Esophagus squamous epithelium (tissue), 4 donors: ENCODE data around the gene GEN1.

ENCODE experiments used
- POLR2A ChIP-seq, 4 donors: fragments of 450-650 bp; IDR thresholded peaks; one replicate each; pipeline ENCODE4 v1.6.1; 2017; ENCODE audit warnings: antibody characterized with exemption in 4 of 4, mild to moderate bottlenecking in 4 of 4, moderate library complexity in 3 of 4
- TF ChIP-seq, protein P1 (sequence below), 6 experiments: fragments of 450-650 bp in 4 of 6; fragments of 200-600 bp in 2 of 6; sonication (generic) in 2 of 6; IDR thresholded peaks; one replicate each; pipeline ENCODE4 v1.5.1; 2016 to 2019; ENCODE audit warnings: antibody characterized with exemption in 6 of 6, mild to moderate bottlenecking in 4 of 6, moderate library complexity in 4 of 6

DNA sequence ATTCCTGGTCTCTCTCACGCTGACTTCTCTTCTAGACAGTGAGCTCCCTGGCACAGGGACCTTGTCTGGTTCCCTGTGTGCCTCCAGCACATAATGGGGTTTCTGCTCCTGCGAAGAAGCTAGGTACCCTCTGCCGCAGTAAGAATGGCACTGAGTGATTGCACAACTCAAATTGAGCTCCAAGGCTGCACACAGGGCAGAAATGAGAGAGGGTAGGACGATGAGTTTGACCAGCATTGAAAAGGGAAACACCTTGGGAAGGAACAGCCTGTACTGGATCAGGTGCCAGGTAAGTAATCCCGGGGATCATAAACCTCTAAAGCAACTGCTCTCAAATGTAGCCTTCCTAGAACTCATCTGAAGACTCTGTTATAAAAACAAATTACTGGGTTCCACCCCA is 41.4 kb downstream of the GEN1 start:
- peak in 1 of 4 donors; percentile 7 for TF ChIP-seq POLR2A (IDR thresholded peaks at IDR 0.05)
- TF ChIP-seq, protein P1, sequence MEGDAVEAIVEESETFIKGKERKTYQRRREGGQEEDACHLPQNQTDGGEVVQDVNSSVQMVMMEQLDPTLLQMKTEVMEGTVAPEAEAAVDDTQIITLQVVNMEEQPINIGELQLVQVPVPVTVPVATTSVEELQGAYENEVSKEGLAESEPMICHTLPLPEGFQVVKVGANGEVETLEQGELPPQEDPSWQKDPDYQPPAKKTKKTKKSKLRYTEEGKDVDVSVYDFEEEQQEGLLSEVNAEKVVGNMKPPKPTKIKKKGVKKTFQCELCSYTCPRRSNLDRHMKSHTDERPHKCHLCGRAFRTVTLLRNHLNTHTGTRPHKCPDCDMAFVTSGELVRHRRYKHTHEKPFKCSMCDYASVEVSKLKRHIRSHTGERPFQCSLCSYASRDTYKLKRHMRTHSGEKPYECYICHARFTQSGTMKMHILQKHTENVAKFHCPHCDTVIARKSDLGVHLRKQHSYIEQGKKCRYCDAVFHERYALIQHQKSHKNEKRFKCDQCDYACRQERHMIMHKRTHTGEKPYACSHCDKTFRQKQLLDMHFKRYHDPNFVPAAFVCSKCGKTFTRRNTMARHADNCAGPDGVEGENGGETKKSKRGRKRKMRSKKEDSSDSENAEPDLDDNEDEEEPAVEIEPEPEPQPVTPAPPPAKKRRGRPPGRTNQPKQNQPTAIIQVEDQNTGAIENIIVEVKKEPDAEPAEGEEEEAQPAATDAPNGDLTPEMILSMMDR (IDR thresholded peaks at IDR 0.05): no peak
